ENCODE measurements around the gene TMTC3.
"Not testable (repeated sequence)": the region's sequence is repeated elsewhere in the genome, so short reads cannot be mapped to it uniquely, and the experiment has no call there.

Gene TMTC3

GRCh38 chr12:88141774-88142609, at the start of gene TMTC3, which contains the start of gene CEP290:
Gene TMTC3, plus strand, starts transcription at chr12:88142307. Its CDS starts 6,009 bp downstream, at chr12:88148316.
Gene CEP290, minus strand, starts transcription at chr12:88142088. Its CDS starts 781 bp downstream, at chr12:88141307.
- peak; percentile 98 for DNase-seq

DNA sequence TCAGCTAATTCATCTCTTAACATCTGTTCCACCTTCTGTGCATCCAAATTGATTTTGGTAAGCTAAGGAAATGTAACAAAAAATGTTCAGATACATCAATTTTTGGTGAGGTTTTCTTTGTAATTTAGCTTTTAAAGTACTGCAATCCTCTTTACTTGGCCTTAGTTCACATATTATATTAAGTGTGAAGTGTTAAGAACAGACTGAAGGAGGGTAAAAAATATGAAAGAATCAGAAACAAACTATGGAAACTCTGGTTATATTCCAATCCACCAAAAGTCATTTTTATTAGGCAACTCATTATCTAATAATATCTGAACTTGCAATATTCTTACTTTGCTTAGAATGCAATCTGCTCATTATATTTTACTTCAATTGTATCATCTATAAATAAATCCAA, 49.3 kb upstream of the TMTC3 start:
- DNase-seq: no peak

DNA sequence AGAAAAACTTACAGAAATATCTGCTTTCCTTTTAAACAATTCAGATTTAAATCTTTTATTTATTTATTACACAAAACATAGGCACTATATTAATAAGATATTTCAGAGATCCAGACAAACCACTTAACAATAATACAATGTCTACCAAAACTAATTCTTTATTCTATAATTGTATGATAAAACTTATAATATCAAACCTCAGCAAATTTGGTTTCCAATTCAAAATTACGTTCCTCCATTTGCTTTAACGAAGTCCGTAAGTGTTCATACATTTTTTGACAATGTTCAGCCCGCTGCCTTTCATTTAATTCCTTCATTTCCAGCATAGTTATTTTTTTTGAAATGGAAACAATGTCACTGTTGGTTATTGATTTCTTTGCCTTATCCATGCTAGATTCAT, 48.5 kb upstream of the TMTC3 start:
- no peak for DNase-seq

DNA sequence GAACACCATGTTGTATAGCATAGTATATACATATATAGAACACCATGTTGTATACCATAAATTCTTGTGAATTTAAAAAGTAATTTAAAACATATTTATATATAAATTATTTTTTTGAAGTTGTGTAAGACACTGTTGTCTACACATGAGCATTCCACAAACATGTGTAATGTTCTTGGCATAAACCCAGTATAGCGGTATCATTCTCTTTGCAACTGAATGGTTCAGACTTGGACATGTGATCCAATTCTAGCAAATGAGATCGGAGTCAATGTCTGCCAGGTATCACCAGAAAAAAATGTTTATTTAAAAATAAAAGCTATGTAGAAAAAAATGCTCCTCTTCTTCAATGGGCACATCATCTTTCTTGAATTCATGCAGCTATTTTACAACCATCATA, 34.1 kb upstream of the TMTC3 start:
- no peak for DNase-seq

DNA sequence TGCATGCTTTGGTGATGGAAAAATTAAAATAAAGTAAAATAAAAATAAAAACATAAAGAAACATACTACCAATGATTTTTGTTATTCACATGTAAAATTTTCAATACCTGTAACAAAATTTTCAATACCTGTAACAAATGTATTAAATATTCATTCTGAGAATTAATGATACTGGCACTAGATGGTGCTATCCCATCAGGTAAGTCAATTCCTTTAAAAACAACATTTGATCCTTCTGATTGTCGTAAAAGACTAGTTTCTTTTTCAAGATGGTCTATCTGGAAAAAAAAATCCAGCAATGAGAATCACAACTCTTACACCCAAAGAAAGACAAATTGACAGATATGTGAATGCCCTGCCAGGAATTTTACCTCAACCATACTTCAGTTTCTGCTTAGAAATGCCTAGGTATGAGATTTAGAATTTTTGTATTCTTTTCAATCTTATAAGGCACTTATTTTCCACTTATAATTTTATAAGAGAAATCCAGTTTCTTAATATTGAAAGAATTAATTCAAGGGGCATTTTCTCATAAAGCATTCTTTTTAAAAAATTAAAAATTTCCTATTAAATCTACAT, 30.9 kb upstream of the TMTC3 start:
- DNase-seq: no peak

DNA sequence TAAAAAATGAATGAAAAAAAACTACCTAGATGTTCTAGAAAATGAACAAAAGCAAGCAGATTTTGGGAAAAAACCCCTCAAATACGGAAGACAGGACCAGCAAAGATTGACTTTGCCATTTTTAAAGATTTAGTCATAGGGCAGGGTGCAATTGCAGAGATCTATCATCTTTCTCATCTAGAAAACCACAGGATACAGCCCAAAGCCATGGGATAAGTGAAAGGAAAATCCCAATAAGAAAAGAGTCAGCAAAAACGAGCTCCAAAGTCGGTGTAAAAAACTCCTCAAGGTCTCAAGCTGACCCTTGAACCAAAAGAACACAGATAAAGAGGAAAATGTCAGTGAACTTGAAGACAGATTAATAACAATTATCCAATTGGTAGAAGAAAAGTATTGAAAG, 28.2 kb upstream of the TMTC3 start:
- DNase-seq: no peak

- no peak for DNase-seq
These were observed 19.4 kb upstream of the TMTC3 start for GRCh38 chr12:88122666-88123065.

GRCh38 chr12:88127099-88127498, 15.0 kb upstream of the TMTC3 start:
- no peak for DNase-seq

- DNase-seq: no peak
These were observed 14.3 kb upstream of the TMTC3 start for GRCh38 chr12:88127855-88128254.

- DNase-seq: no peak
These were observed 9.7 kb upstream of the TMTC3 start for GRCh38 chr12:88132392-88132791.

DNA sequence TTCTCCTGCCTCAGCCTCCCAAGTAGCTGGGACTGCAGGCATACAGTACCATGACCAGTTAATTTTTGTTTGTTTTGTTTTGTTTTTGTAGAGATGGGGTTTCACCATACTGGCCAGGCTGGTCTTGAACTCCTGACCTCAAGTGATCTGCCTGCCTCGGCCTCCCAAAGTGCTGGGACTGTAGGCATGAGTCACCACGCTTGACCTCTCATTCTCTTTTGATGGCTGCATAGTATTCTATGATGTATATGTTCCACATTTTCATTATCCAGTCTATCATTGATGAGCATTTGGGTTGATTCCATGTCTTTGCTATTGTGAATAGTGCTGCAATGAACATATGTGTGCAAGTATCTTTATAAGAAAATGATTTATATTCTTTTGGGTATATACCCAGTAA, 8.9 kb upstream of the TMTC3 start:
- not testable (repeated sequence) for DNase-seq

DNA sequence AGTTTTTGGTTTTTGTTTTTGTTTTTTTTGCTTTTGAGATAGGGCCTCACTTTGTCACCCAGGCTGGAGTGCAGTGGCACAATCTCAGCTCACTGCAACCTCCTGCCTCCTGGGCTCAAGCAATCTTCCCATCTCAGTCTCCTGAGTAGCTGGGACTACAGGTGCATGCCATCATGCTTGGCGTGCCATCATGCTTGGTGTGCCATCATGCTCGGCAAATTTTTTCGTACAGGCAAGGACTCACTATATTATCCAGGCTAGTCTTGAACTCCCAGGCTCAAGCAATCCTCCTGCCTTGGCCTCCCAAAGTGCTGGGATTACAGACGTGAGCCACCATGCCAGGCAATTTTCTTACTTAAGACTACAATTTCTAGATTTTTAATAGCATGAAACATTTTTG, 2.4 kb upstream of the TMTC3 start:
- not testable (repeated sequence) for DNase-seq

DNA sequence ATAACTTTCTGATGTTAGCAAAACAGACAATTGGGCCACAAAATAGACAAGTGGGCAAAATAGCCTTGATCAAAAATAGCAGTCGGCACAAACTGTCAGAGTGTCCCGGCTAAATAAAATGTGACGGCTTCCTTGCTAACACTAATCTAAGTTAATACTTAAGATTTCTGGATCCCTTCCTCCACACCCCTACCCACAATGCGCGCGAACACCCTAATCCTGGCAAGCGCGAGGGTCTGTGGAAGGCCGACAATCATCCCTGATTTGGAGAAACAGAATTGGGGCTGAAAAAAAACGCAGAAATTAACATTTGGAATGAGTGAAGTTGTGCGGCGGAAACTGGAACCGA, 708 bp upstream of the TMTC3 start:
- DNase-seq: no peak

DNA sequence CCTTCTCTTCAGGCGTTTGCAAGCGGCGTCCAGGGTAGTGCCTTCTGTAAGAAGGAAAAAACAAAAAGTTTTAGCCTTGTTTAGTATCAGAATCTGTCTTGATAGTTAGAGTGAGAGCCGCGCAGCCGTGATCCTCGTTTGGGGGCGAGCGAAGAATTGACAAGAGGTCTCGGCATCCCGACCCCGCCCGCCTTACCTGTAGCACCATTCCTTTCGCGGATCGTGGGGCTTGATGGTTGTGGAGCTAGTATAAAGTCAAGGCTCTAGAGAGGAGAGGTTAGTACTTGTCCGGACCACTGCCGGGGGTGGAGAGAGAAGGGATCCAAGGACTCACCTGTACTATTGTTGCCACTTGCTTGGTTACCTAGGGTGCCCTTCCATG, 494 bp downstream of the TMTC3 start:
- DNase-seq: no peak

GRCh38 chr12:88144037-88144436, 1.9 kb downstream of the TMTC3 start:
- no peak for DNase-seq

GRCh38 chr12:88144546-88145468, 2.7 kb downstream of the TMTC3 start:
- no peak for DNase-seq

DNA sequence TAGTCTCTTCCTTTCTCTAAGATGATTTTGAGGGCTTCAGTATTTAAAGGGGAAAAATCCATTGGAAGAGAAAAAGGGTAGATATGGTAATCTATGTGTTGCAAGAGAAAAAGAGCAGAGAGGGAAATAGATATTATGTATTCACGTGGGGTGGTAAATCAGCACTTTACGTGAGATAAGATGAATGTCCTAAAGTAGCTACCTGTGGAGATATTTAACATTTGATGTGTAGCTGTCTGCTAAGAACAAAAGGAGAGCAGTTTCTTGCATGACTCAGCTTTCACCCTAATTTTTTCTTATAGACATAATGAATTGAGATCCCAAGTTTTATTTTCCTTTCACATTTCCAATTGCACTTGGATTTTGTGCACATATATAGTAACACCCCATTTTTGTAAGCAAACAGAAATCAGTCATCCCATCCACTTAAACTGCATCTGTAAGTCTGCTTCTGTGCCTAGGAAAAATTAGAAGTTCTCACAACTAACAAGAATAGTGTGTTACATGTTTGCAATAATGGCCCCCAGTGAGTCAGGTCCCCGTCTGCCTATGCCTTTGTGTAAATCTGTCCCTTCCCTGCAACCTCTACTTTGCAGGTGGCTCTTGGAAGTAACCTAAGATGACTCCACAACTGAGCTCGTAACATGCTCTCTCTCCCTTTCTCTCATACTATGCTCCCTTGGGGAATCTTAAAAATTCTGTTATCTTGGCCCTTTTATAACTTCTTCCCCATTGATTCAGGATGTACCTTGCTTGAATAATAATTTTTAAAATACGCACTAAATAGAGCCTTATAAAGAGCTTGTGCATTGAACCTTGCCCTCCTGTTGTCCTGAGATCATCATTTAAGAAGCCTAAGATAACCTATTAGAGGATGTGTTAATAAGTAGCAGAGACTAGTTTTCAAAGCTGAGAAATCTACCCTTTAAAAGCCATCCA, 3.7 kb downstream of the TMTC3 start:
- DNase-seq: no peak

GRCh38 chr12:88150063-88150462, 8.0 kb downstream of the TMTC3 start:
- no peak for DNase-seq

- no peak for DNase-seq
These were observed 11.9 kb downstream of the TMTC3 start for GRCh38 chr12:88153959-88154358.

- DNase-seq: no peak
These were observed 14.1 kb downstream of the TMTC3 start for GRCh38 chr12:88156075-88156654.

- DNase-seq: no peak
These were observed 21.3 kb downstream of the TMTC3 start for GRCh38 chr12:88163371-88163770.

GRCh38 chr12:88166179-88166578, 24.1 kb downstream of the TMTC3 start:
- DNase-seq: no peak
